ENCODE data around the gene CCDC158. TPM values are rescaled to one million over a fixed set of nuclear protein-coding genes. Genes with fewer than 3 reads are reported as not detected.
"Not testable (repeated sequence)": the region's sequence is repeated elsewhere in the genome, so short reads cannot be mapped to it uniquely, and the experiment has no call there.

The CCDC158 gene
- total RNA-seq, 2 experiments from 2014 or later: not detected

- Mint-ChIP-seq H3K27ac (no peak overlapping the region), H3K9me3 (no peaks in the 10 kb centered on the region), H3K27me3 (ENCODE audit: low read depth) (peaks cover 4% of the 10 kb centered on the region), H3K36me3 (ENCODE audit: low read depth) (no peaks in the 10 kb centered on the region), H3K4me3 (peak overlapping the region; percentile 72), H3K4me1 (ENCODE audit: low read depth) (peaks cover 23% of the 10 kb centered on the region)
- intact Hi-C loops (cut with micrococcal nuclease): loop anchor here (5.0 to 10.0 kb wide), 2 partner anchors 72 to 430 kb away; no protein-coding TSS in a partner anchor
- CTCF ChIA-PET: interaction anchor here (0.6 to 2.3 kb wide), 7 partner anchors 10 to 199 kb away, joined by 3 to 15 read pairs (median 3); no protein-coding TSS in a partner anchor
- peak; percentile 45 for DNase-seq
Measured at GRCh38 chr4:76305033-76305687, 115.8 kb downstream of the CCDC158 start.

GRCh38 chr4:76302826-76303438 is 118.0 kb downstream of the CCDC158 start:
- Mint-ChIP-seq H3K27me3 (ENCODE audit: low read depth) (peaks cover 4% of the 10 kb centered on the region), H3K27ac (no peak overlapping the region), H3K9me3 (peaks cover 6% of the 10 kb centered on the region), H3K36me3 (ENCODE audit: low read depth) (peaks cover 4% of the 10 kb centered on the region), H3K4me1 (ENCODE audit: low read depth) (peaks cover 23% of the 10 kb centered on the region), H3K4me3 (no peak overlapping the region)
- CTCF ChIA-PET: interaction anchor here (2.1 kb wide), 1 partner anchor 123 kb away, joined by 6 read pairs; no protein-coding TSS in a partner anchor
- DNase-seq: no peak
- intact Hi-C loops (cut with micrococcal nuclease): loop anchor here (5.0 to 10.0 kb wide), 3 partner anchors 106 to 432 kb away; partner anchors contain the start of gene NUP54

DNA sequence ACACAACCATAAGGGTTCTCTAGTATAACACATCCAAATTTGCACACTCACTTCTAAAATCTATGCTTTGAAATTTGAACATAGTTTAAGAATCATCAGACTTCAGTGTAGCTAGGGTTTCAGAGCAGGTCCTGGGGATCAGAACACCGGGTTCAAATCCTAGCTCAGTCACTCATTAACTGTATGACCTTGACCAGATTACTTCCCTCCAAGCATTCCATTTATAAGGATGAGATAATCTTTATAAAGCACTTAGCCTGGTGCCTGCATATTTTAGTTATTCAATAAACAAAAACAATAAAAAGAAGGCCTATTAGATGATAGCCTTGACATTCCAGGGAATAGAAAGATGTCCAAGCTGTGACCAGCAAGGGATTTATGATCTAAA is 119.2 kb downstream of the CCDC158 start:
- Mint-ChIP-seq H3K36me3 (ENCODE audit: low read depth) (peaks cover 4% of the 10 kb centered on the region), H3K4me3 (no peak overlapping the region), H3K9me3 (peaks cover 12% of the 10 kb centered on the region), H3K27me3 (ENCODE audit: low read depth) (peaks cover 4% of the 10 kb centered on the region), H3K27ac (no peak overlapping the region), H3K4me1 (ENCODE audit: low read depth) (peaks cover 23% of the 10 kb centered on the region)
- DNase-seq: no peak
- intact Hi-C loops (cut with micrococcal nuclease): loop anchor here (1.0 to 10.0 kb wide), 8 partner anchors 51 to 727 kb away; partner anchors contain the start of genes FAM47E and NUP54
- CTCF ChIA-PET: interaction anchor here (1.1 to 1.3 kb wide), 2 partner anchors 74 to 76 kb away, joined by 3 to 4 read pairs; no protein-coding TSS in a partner anchor

GRCh38 chr4:76301068-76301774 is 119.7 kb downstream of the CCDC158 start:
- H3K27me3 Mint-ChIP-seq (ENCODE audit: low read depth): peaks cover 4% of the 10 kb centered on the region
- H3K27ac Mint-ChIP-seq: no peak overlapping the region
- CTCF ChIA-PET: interaction anchor here (1.1 to 1.3 kb wide), 2 partner anchors 74 to 77 kb away, joined by 3 to 4 read pairs; no protein-coding TSS in a partner anchor
- intact Hi-C loops (cut with micrococcal nuclease): loop anchor here (1.0 to 10.0 kb wide), 8 partner anchors 50 to 727 kb away; partner anchors contain the start of genes FAM47E and NUP54
- peaks cover 23% of the 10 kb centered on the region for H3K4me1 Mint-ChIP-seq (ENCODE audit: low read depth)
- H3K9me3 Mint-ChIP-seq: peaks cover 15% of the 10 kb centered on the region
- H3K36me3 Mint-ChIP-seq (ENCODE audit: low read depth): peaks cover 4% of the 10 kb centered on the region
- no peak overlapping the region for H3K4me3 Mint-ChIP-seq
- DNase-seq: peak; percentile 60

DNA sequence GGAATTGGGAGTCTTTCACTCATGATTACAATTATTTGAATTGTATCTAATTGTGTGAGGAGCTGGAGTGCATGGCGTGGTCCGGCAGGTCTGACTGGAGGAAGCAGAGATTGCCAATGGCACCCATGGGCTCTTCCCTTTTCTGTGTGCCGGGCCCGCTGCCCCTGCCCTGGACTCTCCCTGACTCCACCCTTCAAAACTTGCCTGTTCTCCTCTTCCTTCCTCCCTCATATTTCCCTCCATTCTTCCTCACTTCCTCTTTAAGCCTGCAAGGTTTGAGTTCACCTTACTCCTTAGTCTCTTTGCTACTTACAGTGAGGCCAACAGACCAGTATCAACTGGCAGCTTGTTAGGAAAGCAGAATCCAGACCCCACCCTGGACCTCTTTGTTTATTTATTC is 120.9 kb downstream of the CCDC158 start:
- Mint-ChIP-seq H3K36me3 (ENCODE audit: low read depth) (peaks cover 4% of the 10 kb centered on the region), H3K9me3 (peaks cover 16% of the 10 kb centered on the region), H3K27me3 (ENCODE audit: low read depth) (peaks cover 7% of the 10 kb centered on the region), H3K4me3 (no peak overlapping the region), H3K27ac (no peak overlapping the region), H3K4me1 (ENCODE audit: low read depth) (peaks cover 17% of the 10 kb centered on the region)
- no peak for DNase-seq
- intact Hi-C loops (cut with micrococcal nuclease): loop anchor here (2.0 to 10.0 kb wide), 4 partner anchors 49 to 435 kb away; partner anchors contain the start of genes FAM47E and NUP54
- CTCF ChIA-PET: no interaction called here

GRCh38 chr4:76298227-76298626 is 122.7 kb downstream of the CCDC158 start:
- Mint-ChIP-seq H3K27me3 (ENCODE audit: low read depth) (peaks cover 7% of the 10 kb centered on the region), H3K4me1 (ENCODE audit: low read depth) (peaks cover 12% of the 10 kb centered on the region), H3K36me3 (ENCODE audit: low read depth) (peaks cover 4% of the 10 kb centered on the region), H3K27ac (no peak overlapping the region), H3K9me3 (peaks cover 16% of the 10 kb centered on the region), H3K4me3 (no peak overlapping the region)
- intact Hi-C loops (cut with micrococcal nuclease): no loop called here
- CTCF ChIA-PET: interaction anchor here (0.5 kb wide), 1 partner anchor 63 kb away, joined by 3 read pairs; no protein-coding TSS in a partner anchor
- DNase-seq: no peak

DNA sequence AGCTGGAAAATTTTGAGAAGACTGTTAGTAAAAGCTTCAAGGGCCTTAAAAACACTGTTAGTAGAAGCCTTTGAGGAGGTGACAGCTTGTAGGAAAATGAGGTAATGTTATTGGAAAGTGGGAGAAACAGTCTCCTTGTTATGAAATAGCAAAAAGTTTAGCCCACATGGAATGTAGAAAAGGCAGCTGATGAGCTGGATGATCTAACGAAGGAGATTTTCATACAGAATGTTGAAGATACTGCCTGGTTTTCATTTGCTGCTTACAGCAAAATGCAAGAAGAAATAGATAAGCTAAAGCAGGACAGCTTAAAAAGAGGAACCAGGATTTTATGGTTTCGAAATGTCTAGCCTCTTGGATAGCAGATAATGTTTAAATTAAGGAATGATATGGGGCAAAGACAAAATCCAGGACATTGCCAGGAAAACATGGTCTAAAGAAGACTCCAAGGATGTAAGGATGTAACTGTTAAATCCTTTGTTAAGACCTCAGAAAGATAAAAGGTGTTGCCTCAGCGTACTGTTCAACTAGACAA is 124.6 kb downstream of the CCDC158 start:
- DNase-seq: no peak
- CTCF ChIA-PET: no interaction called here
- H3K4me1 Mint-ChIP-seq (ENCODE audit: low read depth): peaks cover 7% of the 10 kb centered on the region
- no peak overlapping the region for H3K27ac Mint-ChIP-seq
- H3K4me3 Mint-ChIP-seq: no peak overlapping the region
- peaks cover 7% of the 10 kb centered on the region for H3K27me3 Mint-ChIP-seq (ENCODE audit: low read depth)
- H3K9me3 Mint-ChIP-seq: peaks cover 16% of the 10 kb centered on the region
- peaks cover 4% of the 10 kb centered on the region for H3K36me3 Mint-ChIP-seq (ENCODE audit: low read depth)
- intact Hi-C loops (cut with micrococcal nuclease): no loop called here

DNA sequence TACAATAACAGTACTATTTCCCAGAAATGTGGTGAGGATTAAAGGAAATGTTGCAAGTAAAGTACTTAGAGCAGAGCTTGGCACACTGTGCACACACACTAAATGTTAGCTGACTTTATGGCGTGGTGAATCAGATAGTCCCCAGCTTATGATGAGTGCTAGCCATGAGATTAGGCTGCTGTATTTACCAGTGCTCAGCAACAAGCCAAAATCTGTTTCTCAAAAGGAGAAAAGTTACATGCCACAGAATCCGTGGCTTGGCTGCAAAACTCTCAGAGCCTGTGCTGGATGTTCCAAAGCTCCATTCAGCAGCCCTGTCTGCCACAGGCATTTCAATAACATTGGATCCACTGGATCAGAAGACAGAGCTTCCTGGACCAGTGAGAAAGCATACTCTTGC is 127.2 kb downstream of the CCDC158 start:
- Mint-ChIP-seq H3K9me3 (peaks cover 16% of the 10 kb centered on the region), H3K4me3 (no peak overlapping the region), H3K36me3 (ENCODE audit: low read depth) (peaks cover 4% of the 10 kb centered on the region), H3K27ac (no peak overlapping the region), H3K27me3 (ENCODE audit: low read depth) (peaks cover 7% of the 10 kb centered on the region), H3K4me1 (ENCODE audit: low read depth) (no peaks in the 10 kb centered on the region)
- DNase-seq: no peak
- CTCF ChIA-PET: interaction anchor here (0.6 to 1.2 kb wide), 2 partner anchors 10 to 114 kb away, joined by 4 to 7 read pairs; no protein-coding TSS in a partner anchor
- intact Hi-C loops (cut with micrococcal nuclease): no loop called here

GRCh38 chr4:76292730-76293129 is 128.2 kb downstream of the CCDC158 start:
- H3K36me3 Mint-ChIP-seq (ENCODE audit: low read depth): no peaks in the 10 kb centered on the region
- CTCF ChIA-PET: no interaction called here
- H3K4me1 Mint-ChIP-seq (ENCODE audit: low read depth): no peaks in the 10 kb centered on the region
- peaks cover 3% of the 10 kb centered on the region for H3K27me3 Mint-ChIP-seq (ENCODE audit: low read depth)
- intact Hi-C loops (cut with micrococcal nuclease): no loop called here
- H3K9me3 Mint-ChIP-seq: peaks cover 9% of the 10 kb centered on the region
- H3K4me3 Mint-ChIP-seq: no peak overlapping the region
- H3K27ac Mint-ChIP-seq: no peak overlapping the region
- no peak for DNase-seq

DNA sequence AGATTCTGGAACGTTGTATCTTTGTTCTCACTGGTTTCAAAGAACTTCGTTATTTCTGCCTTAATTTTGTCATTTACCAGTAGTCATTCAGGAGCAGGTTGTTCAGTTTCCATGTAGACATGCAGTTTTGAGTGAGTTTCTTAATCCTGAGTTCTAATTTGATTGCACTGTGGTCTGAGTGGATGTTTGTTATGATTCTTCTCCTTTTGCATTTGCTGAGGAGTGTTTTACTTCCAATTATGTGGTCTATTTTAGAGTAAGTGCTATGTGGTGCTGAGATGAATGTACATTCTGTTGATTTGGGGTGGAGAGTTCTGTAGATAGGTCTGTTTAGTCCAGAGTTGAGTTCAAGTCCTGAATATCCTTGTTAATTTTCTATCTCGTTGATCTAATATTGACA is 133.1 kb downstream of the CCDC158 start:
- CTCF ChIA-PET; H3K4me1 Mint-ChIP-seq (ENCODE audit: low read depth): not testable (repeated sequence)

DNA sequence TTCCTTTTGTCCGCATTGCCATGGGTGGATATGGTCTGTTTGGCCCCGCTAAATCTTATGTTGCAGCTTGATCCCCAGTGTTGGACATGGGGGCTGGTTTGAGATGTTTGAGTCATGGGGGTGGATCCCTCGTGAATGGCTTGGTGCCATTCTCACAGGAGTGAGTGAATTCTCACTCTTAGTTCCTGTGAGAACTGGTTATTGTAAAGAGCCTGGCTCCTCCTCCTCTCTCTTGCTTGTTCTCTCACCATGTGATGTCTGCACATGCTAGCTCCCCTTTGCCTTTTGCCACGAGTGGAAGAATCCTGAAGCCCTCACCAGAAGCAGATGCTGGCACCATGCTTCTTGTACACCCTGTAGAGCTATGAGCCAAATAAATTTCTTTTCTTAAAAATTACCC is 137.0 kb downstream of the CCDC158 start:
- Mint-ChIP-seq H3K27ac (no peak overlapping the region), H3K27me3 (ENCODE audit: low read depth) (no peaks in the 10 kb centered on the region), H3K4me1 (ENCODE audit: low read depth) (no peaks in the 10 kb centered on the region), H3K36me3 (ENCODE audit: low read depth) (no peaks in the 10 kb centered on the region), H3K4me3 (no peak overlapping the region), H3K9me3 (peaks cover 7% of the 10 kb centered on the region)
- no peak for DNase-seq
- CTCF ChIA-PET: interaction anchor here (0.6 kb wide), 1 partner anchor 10 kb away, joined by 7 read pairs; no protein-coding TSS in a partner anchor
- intact Hi-C loops (cut with micrococcal nuclease): no loop called here

More for the DNA sequence above, 133.1 kb downstream of the CCDC158 start:
- H3K9me3 Mint-ChIP-seq; DNase-seq; H3K36me3 Mint-ChIP-seq (ENCODE audit: low read depth); H3K4me3 Mint-ChIP-seq; intact Hi-C loops (cut with micrococcal nuclease); H3K27ac Mint-ChIP-seq; H3K27me3 Mint-ChIP-seq (ENCODE audit: low read depth): not testable (repeated sequence)

All from activated naive CD4-positive, alpha-beta T cell treated with anti-CD3 and anti-CD28 coated beads for 36 hours (primary cell).